ENCODE results near the gene CALR. TPM values are rescaled to one million over a fixed set of nuclear protein-coding genes. Genes with fewer than 3 reads are reported as not detected.

Gene CALR
- total and polyA plus RNA-seq, 9 of the 15 experiments (the other 6 are each of a cell fraction or from before 2014, with no cell fraction given) = 126 to 811 (median 642) TPM

- 31% methylated on average over 14 of the region's 14 CpGs for WGBS (ENCODE audit: insufficient coverage, low coverage, missing lambda C conversion rate)
- Histone ChIP-seq H3K4me3 (peak overlapping the region; percentile 66), H2AFZ (ENCODE audit: low read depth, low read length) (no peak overlapping the region), H3K27ac (ENCODE audit: extremely low read depth, low read depth, low read length) (peak overlapping the region; percentile 88), H3K36me3 (ENCODE audit: control insufficient read depth, insufficient read depth, low read length) (peaks cover 76% of the 10 kb centered on the region), H3K4me2 (ENCODE audit: insufficient read depth, low read length) (peak overlapping the region; percentile 95), H3K9me1 (ENCODE audit: control insufficient read depth, insufficient read depth, low read length) (peaks cover 10% of the 10 kb centered on the region), H3K9me3 (replicated peaks; ENCODE audit: control insufficient read depth, insufficient read depth, low read depth, low read length) (no peaks in the 10 kb centered on the region), H3K9ac (ENCODE audit: insufficient read depth in 1 of 2, low read depth in 2 of 2, low read length in 2 of 2) (peak overlapping the region; percentile 91 to 96), H3K4me1 (replicated peaks in 1 of 2; ENCODE audit: control insufficient read depth in 2 of 2, insufficient read depth in 2 of 2, low read length in 2 of 2) (peaks cover 11 to 26% of the 10 kb centered on the region in 2 experiments; a peak in 4 of 5 replicates), H4K20me1 (replicated peaks; ENCODE audit: control insufficient read depth, insufficient read depth, low read length) (peaks cover 7% of the 10 kb centered on the region), H3K27me3 (ENCODE audit: control insufficient read depth in 2 of 2, insufficient read depth in 2 of 2, low read length in 2 of 2) (no peaks in the 10 kb centered on the region), H3K79me2 (ENCODE audit: control insufficient read depth, insufficient read depth, low read length) (peaks cover 47% of the 10 kb centered on the region)
- TSS peak; percentile 50 for BruUV-seq (replicated peaks)
- ChIA-PET POLR2A (interaction anchor here (0.6 to 2.3 kb wide), 13 partner anchors 8 to 132 kb away, joined by 3 to 14 read pairs (median 4); partner anchors contain the start of genes CALR, FARSA, GADD45GIP1 and KLF1), CTCF (ENCODE audit: low intra/inter-chr PET ratio) (interaction anchor here (0.8 kb wide), 1 partner anchor 61 kb away, joined by 3 read pairs; no protein-coding TSS in a partner anchor)
- ATAC-seq = no peak
- intact Hi-C loops (cut with micrococcal nuclease) = no loop called here
- no peak for DNase-seq (ENCODE audit: extremely low read depth in 1 of 4, low spot score in 3 of 4)
- peak; percentile 11 for FAIRE-seq
- in situ Hi-C loops (cut with MboI) = no loop called here
- TF ChIP-seq ZNF586 (CRISPR knock-in tag; conservative IDR thresholded peaks at IDR 0.05) = no peak
- TF ChIP-seq, protein P1, sequence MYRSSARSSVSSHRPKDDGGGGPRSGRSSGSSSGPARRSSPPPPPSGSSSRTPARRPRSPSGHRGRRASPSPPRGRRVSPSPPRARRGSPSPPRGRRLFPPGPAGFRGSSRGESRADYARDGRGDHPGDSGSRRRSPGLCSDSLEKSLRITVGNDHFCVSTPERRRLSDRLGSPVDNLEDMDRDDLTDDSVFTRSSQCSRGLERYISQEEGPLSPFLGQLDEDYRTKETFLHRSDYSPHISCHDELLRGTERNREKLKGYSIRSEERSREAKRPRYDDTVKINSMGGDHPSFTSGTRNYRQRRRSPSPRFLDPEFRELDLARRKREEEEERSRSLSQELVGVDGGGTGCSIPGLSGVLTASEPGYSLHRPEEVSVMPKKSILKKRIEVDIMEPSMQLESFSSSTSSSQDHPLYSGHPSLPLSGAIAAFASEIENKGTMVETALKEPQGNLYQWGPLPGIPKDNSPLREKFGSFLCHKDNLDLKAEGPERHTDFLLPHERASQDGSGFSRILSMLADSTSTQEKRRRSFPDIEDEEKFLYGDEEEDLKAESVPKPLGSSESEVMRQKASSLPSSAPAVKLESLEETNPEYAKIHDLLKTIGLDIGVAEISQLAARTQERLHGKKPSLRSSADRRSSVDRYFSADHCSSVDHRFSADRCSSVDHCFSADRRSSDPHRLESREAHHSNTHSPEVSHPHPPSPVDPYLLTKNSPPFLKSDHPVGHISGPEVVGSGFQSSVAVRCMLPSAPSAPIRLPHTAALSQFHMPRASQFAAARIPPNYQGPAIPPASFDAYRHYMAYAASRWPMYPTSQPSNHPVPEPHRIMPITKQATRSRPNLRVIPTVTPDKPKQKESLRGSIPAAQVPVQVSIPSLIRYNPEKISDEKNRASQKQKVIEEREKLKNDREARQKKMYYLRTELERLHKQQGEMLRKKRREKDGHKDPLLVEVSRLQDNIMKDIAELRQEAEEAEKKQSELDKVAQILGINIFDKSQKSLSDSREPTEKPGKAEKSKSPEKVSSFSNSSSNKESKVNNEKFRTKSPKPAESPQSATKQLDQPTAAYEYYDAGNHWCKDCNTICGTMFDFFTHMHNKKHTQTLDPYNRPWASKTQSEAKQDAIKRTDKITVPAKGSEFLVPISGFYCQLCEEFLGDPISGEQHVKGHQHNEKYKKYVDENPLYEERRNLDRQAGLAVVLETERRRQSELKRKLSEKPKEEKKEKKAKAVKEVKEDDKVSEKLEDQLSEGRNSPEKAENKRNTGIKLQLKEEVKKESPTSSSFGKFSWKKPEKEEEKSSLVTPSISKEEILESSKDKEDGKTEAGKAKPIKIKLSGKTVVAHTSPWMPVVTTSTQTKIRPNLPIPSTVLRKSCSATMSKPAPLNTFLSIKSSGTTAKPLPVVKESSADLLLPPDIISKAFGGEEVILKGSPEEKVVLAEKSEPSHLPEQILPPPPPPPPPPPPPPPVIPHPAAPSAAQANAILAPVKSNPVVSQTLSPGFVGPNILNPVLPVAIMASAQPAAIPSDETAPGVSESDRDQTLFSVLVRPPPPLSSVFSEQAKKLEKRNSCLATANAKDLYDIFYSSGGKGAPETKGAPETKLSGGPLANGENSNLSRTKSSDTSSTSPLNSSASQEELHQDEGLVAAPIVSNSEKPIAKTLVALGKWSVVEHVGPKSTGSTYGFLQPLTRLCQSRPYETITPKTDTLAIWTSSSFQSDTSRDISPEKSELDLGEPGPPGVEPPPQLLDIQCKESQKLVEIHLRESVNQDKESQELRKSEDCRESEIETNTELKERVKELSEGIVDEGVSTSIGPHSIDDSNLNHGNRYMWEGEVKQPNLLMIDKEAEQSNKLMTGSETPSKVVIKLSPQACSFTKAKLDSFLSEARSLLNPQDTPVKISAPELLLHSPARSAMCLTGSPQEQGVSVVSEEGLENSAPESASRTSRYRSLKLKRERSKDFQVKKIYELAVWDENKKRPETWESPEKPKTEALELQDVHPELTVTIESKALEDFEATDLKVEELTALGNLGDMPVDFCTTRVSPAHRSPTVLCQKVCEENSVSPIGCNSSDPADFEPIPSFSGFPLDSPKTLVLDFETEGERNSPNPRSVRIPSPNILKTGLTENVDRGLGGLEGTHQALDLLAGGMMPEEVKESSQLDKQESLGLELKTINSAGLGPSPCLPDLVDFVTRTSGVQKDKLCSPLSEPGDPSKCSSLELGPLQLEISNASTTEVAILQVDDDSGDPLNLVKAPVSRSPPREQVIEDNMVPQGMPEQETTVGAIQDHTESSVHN (IDR thresholded peaks at IDR 0.05; ENCODE audit: borderline replicate concordance in 1 of 2, low read depth in 1 of 2) = no peak
- no peak for TF ChIP-seq HDAC6 (IDR thresholded peaks at IDR 0.05; ENCODE audit: low read depth, low read length)
- no peak for TF ChIP-seq NFRKB (IDR thresholded peaks at IDR 0.05; ENCODE audit: low read depth)
- TF ChIP-seq MCM3 (IDR thresholded peaks at IDR 0.05) = no peak
- 0 out of 4 replicates have a peak, but pooled peaks of 1 of the 2 experiments have one; percentile 46 for TF ChIP-seq BCLAF1 (IDR thresholded peaks at IDR 0.05; ENCODE audit: borderline replicate concordance in 1 of 2, control insufficient read depth in 1 of 2, low read depth in 2 of 2, low read length in 1 of 2)
- no peak for TF ChIP-seq THRB (CRISPR knock-in tag; conservative IDR thresholded peaks at IDR 0.05)
Observed at GRCh38 chr19:12946731-12947496, 8.5 kb downstream of the CALR start.
